ENCODE results near the gene MRPS24. TPM values are rescaled to one million over a fixed set of nuclear protein-coding genes. Genes with fewer than 3 reads are reported as not detected.
A peak's percentile ranks its signal among the peaks of the same experiment; 100 is the strongest.

MRPS24 gene
- total RNA-seq, 1 donor from 2014 or later, result 200 TPM

DNA sequence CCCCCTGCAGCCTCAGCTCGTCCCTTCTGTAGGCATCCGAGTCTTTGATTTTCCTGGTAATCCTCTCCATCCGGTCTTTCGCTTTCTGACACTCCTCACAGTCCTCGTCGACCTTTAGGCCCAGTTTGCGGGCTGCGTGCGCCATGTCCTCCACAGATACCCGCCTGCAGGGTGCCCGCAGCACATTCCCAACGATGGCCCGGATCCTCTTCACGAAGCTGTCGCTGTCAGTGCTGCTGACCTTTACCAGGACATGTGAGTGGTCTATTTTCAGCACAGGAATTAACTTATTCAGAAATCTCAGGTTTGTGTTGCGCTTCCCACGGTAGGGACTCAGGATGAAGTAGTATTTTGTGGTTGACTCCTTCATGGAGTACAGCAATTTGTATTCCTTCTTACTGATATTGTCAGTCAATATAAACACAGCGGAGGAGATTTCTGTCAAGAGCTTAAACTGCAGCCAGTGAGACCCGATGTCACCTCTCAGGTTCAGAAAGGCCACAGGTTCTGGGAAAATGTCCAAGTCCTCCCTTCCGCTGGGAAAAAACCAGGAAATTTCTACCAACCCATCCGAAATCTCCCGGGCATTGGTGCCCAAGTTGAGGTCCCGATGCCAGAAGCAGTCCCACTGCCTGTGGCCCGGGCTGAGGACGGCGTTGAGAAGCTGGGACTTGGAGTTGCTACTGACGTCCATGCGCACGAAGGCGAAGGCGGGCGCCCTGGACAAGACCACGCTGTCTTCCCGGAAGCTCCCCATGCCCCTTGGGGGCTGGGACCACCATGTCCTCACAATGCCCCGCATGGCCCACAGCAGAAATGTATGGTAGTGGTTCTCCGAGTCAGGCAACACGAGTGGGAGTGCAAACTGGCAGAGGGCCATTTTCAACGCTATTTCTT is 8.9 kb upstream of the MRPS24 start:
- no peak for DNase-seq (ENCODE audit: low read depth)

DNA sequence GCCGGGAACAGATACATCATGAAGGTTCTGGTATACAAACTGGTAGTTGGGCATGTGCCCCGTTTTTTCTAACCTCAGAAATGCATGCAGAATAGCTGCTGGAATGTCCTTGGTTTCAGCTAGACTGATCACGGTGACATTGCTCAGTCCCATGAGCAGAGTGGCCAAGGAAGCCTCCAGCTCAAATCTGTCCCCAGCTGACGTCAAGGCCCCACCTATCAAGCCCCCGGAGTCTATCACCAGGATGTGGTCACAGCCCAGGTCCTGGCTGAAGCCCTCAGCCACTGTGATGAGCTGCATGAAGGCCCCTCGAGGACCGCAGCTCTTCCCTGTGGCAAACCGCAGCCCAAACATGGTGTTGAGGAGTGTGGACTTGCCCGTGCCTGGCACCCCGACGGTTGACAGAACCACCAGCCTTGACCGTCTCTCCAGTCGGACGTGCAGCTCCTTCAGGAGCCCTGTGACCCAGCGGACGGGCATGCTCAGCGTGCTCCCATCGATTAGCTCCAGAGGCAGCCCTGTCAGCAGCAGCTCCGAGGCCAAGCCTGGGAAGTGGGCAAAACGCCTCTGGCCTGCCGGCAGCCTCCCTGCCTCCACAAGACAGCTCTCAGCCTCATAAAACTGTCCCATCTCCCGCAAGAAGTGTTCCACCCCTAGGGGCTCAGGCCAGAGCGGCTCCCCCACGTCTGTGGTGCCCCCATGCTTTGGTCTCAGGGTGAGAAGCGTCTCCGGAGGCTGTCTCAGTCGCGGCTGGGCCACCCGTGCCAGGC is 7.8 kb upstream of the MRPS24 start:
- no peak for DNase-seq (ENCODE audit: low read depth)

DNA sequence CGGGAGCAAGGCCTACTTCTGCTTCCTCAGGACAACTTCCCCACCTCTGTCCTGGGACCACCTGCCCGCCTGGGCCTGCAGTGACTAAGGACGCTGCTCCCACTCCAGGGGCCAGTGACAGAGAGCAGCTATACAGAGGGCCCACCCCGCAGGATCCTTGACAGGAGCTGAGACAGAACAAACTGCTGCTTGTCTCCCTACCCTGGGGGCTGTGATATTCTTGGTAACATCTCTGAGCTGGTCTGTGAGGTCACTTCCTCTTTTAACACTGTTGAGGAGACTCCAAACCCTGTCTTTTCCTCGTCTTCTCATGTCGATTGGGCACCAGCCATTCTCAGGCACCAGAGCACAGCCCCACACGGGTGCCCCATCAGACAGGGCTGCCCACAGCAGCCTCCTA is 6.9 kb upstream of the MRPS24 start:
- no peak for DNase-seq (ENCODE audit: low read depth)

DNA sequence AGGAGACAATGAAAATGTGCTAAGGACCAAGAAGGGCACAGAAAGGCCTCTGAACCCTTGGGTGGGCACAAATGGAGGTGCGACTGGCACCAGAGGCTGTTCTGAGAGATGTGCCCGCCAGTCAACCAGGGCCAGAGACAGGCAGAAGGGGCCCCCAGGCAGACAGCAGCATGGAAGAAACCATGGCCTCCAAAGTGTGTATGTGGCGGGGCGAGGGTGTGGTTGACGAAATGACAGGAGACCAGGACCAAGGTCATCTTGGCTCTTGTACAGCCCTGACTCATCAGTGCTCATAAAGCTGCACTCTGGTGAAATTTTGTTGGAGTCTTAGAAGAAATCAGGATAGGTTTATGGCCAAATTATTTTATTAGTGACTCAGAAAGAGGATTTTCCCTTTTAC is 4.0 kb upstream of the MRPS24 start:
- DNase-seq (ENCODE audit: low read depth), result peak; percentile 86

DNA sequence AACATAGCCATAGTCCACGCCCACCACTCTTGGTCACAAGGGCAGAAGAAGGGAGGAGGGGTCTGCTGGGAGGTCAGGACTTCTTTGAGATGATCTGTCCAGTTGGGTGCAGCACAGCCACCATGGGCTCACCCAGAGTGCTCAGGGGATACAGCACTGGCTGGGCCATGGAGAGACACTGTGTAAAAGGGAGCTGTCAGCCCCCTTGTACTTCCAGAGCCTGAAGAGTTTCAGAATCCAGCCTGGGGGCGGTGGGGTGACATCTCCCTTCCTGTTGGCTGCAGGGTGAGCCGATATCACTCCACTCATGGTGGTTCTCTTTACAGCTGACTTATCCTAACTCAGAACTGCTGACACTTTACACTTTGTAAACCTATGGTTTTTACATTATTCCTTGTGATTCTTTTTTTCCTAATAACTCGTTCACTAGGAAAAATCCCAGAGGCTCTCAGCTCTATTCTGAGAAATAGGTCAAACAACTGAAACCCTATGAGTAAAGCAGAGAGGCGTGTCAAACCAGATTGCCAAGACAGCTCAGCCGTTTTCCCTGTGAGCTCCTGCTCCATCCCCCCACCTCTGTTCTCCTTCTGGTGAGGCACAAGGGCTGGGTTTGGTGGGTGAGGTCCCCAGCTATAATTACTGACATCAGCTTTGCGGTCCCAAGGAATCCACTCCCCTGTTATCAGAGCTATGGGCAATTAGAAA is 3.2 kb upstream of the MRPS24 start:
- DNase-seq (ENCODE audit: low read depth), result peak; percentile 96

DNA sequence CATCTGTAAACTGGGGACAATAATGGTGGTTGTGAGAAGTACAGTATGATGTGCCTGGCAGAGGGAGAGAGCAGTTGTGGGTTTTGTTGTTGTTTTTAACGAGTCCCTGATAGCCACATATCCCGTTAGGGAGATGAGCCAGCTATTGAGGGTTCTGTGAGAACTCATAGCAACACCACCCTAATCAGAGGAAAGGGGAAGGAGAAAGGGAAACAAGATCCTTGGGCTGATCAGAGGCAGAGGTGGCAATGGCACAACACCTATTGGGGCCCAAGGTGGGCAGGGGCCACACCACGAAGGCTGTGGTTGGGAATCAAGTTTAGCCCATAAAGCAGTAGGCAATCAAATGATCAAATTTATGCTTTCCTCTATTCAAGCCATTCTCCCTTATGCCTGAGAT is 1.7 kb upstream of the MRPS24 start:
- DNase-seq (ENCODE audit: low read depth), result no peak

DNA sequence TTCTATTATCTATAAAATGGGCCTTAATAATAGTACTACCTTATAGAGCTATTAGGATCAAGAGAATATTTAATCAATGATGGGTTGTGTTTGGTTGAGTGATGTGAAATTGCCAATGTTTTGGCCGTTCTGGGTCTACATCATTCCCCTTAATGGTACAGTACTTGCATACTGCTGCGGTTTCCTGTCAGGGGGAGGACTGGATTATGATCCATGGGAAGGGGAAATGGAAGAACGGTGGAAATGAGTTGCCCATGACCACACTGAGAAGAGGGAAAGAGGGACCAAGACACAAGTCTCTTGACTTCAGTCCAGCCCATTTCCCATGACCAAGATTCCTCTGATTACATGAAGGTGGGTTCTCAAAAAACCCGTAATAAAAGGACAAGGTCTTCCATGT is 999 bp upstream of the MRPS24 start:
- DNase-seq (ENCODE audit: low read depth), result no peak

DNA sequence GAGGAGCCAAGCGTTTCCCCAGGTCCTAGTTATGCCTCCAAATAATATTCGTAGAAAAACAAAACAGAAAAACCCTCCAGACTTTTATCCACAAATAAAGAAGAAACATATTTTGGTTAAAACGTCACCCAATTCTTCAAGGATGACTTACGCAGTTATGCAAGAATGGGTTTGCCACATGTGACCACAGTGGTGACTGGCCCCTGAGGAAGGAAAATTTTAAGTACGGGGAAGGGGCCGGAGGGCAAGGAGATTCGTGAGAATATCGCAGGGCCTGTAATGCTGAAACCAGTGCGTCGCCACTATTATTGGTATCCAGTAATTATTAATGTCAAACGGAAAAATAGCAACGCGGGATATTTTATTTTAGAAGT is 537 bp upstream of the MRPS24 start:
- DNase-seq (ENCODE audit: low read depth), result peak; percentile 93

DNA sequence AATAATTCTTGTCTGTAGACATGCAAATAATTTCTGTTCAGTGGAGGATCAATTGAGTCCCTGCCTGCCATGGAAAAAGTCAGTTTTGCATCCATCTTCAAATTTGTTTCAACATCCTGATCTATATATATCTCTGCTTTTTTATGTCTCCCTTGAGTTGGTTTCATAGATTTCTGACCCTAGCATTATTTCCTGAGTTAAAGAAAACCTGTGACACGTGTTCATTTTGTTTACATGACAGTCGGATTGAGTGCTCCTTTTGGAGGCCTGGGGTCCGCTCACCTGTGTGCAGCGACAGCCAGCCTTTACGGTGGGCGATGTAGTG is 674 bp downstream of the MRPS24 start:
- DNase-seq (ENCODE audit: low read depth), result no peak

DNA sequence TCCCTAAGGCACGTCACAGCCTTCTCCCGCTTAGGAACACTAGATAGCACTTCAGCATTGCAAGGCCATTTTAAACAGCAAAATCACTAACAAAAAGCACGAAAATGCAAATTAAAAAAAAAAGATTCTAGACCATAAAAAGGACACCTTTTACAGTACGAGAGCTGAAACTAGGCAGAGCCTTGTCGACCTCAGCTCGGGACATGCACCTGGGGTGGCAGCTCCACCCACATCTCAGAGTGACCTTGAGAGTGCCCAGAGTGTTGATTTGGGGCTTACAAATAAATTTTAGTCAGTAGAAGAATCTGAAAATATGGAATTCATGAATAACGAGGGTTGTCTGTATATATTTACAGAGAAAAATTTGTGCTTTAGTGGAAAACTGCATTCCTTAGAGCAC is 1.1 kb downstream of the MRPS24 start:
- no peak for DNase-seq (ENCODE audit: low read depth)

DNA sequence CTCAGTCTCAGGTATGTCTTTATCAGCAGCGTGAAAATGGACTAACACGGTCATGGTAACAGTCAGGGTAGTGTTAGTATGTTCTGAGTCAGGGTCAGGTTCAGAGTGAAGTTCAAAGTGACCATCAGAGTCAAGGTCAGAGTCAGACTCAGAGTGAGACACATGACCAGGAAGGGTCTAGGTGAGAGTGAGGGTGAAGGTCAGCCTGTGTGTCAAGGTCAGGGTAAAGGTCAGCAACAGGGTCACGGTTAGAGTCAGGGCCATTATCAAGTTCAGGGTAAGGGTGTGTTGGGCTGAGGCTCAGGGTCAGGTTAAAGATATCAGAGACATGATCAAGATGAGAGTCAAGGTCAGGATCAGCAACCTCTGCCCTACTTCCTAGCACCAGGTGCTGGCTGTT is 4.0 kb downstream of the MRPS24 start:
- no peak for DNase-seq (ENCODE audit: low read depth)

DNA sequence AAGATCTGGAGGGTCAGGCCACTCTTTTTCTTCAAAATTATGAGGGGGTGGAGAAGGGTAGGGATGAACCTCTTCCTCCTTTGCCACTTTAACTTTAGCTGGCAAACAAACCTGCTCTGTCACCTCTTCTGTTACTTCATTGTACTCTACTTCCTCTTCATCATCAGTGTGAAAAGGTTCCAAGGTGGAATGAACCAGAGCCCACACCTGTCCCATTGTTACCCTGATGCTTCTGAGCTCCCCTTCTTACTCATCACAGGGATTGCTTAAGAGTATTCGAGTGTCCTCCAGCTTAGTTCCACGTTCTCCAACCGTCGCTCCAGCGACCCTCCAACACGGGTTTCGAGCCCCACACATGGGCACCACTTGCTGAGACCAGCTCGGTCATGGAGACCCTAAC is 5.2 kb downstream of the MRPS24 start:
- no peak for DNase-seq (ENCODE audit: low read depth)

DNA sequence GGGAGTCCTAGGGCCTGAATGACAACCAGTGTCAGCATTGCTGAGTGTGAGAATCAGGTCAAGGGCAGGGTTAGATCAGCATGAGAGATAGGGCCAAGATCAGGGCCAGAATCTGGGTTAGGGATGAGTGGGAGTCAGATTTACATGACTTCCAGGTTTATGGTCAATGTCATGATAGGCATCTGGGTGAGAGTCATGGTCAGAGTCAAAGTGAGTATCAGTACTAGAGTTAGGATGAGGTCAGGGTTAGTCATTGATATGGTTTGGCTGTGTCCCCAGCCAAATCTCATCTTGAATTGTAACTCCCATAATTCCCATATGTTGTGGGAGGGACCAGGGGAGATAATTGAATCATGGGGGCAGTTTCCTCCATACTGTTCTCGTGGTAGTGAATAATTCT is 12.3 kb downstream of the MRPS24 start:
- no peak for DNase-seq (ENCODE audit: low read depth)

DNA sequence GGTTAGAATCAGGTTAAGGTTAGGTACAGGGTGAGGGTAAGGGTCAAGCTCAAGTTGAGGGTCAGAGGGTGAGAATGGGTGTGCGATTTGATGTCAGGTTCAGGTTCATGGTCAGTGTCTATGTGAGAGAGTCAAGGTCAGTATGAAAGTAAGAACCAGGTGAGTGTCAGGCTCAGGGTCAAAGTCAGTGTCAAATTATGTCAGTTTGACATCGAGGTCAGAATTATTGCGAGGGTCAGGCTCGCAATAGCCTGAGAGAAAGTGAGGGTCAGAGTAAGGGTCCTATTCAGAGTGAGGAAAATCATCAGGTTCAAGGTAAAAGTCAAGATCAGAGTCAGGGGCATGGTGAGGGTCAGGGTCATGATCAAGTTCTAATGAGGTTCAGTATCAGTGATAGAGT is 13.0 kb downstream of the MRPS24 start:
- no peak for DNase-seq (ENCODE audit: low read depth)

DNA sequence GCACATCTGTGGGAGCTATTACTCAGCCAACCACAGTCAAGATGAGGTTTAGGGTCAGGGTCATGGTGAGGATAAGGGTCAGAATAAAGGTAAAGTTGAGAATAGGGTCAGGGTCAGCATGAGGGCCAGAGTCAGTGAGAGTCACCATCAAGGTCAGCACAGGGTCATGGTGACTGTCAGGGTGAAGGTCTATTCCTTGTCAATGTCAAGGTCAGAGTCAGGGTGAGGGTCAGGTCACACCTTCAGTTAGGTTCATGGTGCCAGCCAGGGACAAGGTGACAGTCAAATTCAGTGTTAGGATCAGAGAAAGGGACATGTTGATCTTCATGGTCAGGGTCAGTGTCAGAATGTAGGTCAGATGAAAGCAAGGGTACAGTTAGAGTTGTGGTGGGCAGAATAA is 14.1 kb downstream of the MRPS24 start:
- no peak for DNase-seq (ENCODE audit: low read depth)

DNA sequence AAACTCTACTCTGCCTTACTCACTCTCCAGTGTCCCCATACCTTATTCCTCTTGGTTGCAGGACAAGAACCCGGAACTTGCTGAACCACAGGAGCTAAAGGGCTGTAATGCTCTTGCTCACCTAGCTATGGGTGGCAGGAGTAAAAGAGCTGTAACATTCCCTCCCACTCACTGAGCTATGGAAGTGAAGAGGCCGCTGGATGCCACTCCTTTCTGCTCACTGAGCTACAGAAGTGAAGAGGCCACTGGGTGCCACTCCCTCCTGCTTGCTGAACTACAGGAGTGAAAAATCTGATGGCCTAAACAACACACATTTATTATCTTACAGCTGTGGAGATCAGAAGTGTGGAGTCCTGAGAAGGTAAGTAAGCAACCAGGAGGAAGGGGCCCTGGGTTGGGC is 17.5 kb downstream of the MRPS24 start:
- no peak for DNase-seq (ENCODE audit: low read depth)

DNA sequence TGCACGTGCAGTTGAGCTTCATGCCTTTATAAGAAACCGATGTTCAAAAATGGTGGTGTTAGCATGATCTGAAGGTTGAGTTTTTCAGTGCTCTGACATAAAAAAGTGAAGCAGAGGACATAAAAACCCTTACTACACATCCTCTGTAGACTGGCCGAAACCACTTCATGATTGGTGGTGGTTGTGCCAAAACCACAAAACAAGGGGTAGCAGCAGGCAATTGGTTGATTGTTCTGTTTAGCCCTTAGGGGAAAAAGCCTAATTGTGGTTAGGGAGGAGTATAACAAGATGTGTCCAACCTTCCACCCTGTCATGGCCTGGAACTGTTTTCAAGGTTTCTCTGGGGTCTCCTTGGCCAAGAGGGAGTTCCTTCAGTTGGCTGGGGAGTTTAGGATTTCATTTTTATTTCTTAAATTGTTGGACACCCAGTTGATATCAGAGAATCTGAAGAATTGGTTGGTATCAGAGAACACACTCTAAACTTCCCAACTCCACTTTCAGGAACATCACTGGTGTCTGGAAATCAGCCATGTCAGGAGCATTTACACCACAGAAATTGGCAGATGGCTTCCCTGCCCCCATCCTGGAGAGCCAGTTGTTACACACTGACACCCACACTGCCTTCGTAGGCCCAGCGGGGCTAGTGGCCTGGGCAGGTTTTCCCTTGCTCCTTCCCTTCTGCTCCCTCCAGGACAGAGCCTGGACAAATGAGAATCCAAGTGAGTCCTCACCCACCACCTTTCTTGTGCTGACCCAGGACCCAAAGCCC is 18.8 kb downstream of the MRPS24 start:
- peak; percentile 53 for DNase-seq (ENCODE audit: low read depth)

DNA sequence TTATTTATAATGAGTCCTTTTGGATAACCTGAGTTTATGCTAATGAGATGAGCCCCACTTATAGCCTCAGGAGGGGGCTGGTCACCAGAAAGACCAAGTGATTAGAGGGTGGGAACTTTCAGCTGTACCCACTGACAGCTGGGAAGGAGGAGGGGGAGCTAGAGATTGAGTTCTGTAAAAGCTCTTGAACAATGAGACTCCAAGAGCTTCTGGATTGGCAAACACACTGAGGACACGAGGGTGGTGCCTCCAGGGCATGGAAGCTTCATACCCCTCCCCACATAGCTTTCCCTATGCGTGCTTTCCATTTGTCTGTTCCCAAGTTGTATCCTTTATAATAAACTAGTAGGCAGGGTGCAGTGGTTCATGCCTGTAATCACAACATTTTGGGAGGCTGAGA is 20.3 kb downstream of the MRPS24 start:
- DNase-seq (ENCODE audit: low read depth), result peak; percentile 49

DNA sequence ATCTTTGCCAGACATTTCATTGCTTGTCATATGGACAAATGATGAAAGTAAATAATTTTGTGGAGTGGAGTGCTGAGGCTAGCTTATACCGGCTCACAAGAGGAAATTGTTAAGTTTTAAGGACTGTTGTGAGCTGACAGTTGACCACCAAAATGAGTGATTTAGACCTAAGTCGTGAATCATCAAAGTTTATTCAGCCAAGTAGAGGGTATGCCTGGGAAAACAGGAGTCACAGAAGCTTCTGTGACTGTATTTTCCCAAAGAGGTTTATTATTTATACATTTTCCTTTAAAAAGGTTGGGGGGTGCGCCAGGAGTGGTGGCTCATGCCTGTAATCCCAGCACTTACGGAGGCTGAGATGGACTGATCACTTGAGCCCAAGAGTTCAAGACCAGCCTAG is 21.8 kb downstream of the MRPS24 start:
- DNase-seq (ENCODE audit: low read depth), result no peak

DNA sequence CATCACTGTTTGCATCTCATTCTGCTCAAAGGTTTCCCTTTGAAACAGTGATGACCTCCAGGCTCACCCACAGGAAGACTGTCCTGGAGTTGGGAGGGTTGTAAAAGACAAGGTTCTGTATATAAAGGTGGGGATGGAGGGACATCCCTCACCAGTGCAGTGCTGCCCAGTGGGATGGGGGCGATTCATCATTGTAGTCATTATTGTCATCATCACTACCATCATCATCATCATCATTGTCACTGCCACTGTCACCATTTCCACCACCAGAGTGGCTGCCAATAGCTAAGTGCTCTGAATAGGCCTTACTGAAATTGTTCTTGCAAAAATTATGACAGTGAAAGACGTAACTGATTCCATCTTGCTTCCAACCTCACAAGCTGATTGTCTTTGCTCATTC is 24.7 kb downstream of the MRPS24 start:
- DNase-seq (ENCODE audit: low read depth), result no peak

DNA sequence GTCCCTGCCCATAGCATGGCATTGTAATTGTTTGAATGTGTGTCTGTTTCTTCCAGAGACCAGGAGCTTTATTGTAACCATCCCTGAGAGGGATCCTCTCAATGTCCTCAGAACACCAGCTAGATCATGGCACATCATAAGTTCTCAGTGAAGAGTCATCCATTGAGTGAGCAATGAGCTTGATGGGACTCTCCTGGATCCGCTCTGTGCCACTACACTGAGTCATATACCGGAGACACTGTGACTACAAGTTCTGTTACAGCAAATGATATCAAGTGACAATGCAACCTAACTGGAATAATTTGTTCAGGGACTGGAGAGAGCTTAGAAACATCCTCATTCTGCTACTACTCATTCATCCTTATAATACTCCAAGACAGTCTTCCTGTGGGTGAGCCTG is 25.1 kb downstream of the MRPS24 start:
- no peak for DNase-seq (ENCODE audit: low read depth)

DNA sequence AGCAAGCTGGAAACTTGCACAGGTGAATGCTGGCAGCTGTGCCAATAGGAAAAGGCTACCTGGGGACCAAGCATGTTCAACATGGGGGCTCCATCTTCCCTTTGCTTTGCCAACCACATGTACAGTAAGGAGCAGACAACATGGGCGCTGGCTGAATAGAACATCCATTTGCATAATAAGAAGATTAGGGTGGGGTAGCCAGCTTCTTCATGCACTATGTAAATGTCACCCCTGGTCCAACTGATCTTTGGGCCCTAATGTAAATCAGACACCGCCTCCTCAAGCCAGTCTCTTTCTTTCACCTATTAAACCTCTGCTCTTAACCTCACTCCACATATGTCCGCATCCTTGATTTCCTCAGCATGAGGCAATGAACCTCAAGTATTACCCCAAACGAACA is 26.0 kb downstream of the MRPS24 start:
- no peak for DNase-seq (ENCODE audit: low read depth)

All from myocyte (in vitro differentiated cells).